Bone marrow (tissue), 2 donors: Measurements from ENCODE around the gene KCTD3.

Experiments used
- DNase-seq, 2 donors: peaks; one replicate each; lab custom pipeline; 2025; lab: John Stamatoyannopoulos, UW

Gene KCTD3

GRCh38 chr1:215566556-215567490 lies at the start of gene KCTD3:
Gene KCTD3 (plus strand): TSS chr1:215567304. CDS start chr1:215567686, 382 bp downstream.
- DNase-seq: peak; percentile 20 to 59

GRCh38 chr1:215517441-215517891 lies 49.6 kb upstream of the KCTD3 start:
- DNase-seq: no peak

GRCh38 chr1:215518594-215518993 lies 48.5 kb upstream of the KCTD3 start:
- no peak for DNase-seq

- no peak for DNase-seq
Observed at GRCh38 chr1:215521279-215521678, 45.8 kb upstream of the KCTD3 start.

- DNase-seq: no peak
Observed at GRCh38 chr1:215523128-215523861, 43.8 kb upstream of the KCTD3 start.

GRCh38 chr1:215523906-215524305 lies 43.2 kb upstream of the KCTD3 start:
- no peak for DNase-seq

GRCh38 chr1:215526147-215526845 lies 40.8 kb upstream of the KCTD3 start:
- peak in 1 of 2 donors; percentile 58 for DNase-seq

- DNase-seq: no peak
Observed at GRCh38 chr1:215526846-215527151, 40.3 kb upstream of the KCTD3 start.

- no peak for DNase-seq
Observed at GRCh38 chr1:215529111-215529510, 38.0 kb upstream of the KCTD3 start.

- no peak for DNase-seq
Observed at GRCh38 chr1:215529571-215529970, 37.5 kb upstream of the KCTD3 start.

GRCh38 chr1:215530401-215530984 lies 36.6 kb upstream of the KCTD3 start:
- peak in 1 of 2 donors; percentile 45 for DNase-seq

- DNase-seq: peak in 1 of 2 donors; percentile 21
Observed at GRCh38 chr1:215539803-215540570, 27.1 kb upstream of the KCTD3 start.

GRCh38 chr1:215542301-215542700 lies 24.8 kb upstream of the KCTD3 start:
- DNase-seq: no peak

GRCh38 chr1:215543191-215543606 lies 23.9 kb upstream of the KCTD3 start:
- peak in 1 of 2 donors; percentile 65 for DNase-seq

GRCh38 chr1:215543806-215544205 lies 23.3 kb upstream of the KCTD3 start:
- no peak for DNase-seq

- no peak for DNase-seq
Observed at GRCh38 chr1:215544566-215544965, 22.5 kb upstream of the KCTD3 start.

- DNase-seq: no peak
Observed at GRCh38 chr1:215545096-215545495, 22.0 kb upstream of the KCTD3 start.

- DNase-seq: no peak
Observed at GRCh38 chr1:215547011-215547410, 20.1 kb upstream of the KCTD3 start.

GRCh38 chr1:215551806-215552205 lies 15.3 kb upstream of the KCTD3 start:
- DNase-seq: no peak

- no peak for DNase-seq
Observed at GRCh38 chr1:215554865-215555264, 12.2 kb upstream of the KCTD3 start.

GRCh38 chr1:215555531-215555930 lies 11.6 kb upstream of the KCTD3 start:
- DNase-seq: no peak
